Rectal smooth muscle tissue (tissue), 1 donor: ENCODE data around the gene UVRAG.

Source experiments
- H3K27ac ChIP-seq: one replicate; pipeline ENCODE4 v1.7.0; 2013; ENCODE audit warnings: low read depth, low read length, inconsistent platforms
- H3K27me3 ChIP-seq: one replicate; pipeline ENCODE4 v1.7.0; 2013; ENCODE audit warnings: low read length; ENCODE audit not compliant: control insufficient read depth, insufficient read depth
- H3K36me3 ChIP-seq: one replicate; pipeline ENCODE4 v1.7.0; 2013; ENCODE audit warnings: low read length; ENCODE audit not compliant: control insufficient read depth, insufficient read depth
- H3K4me1 ChIP-seq: one replicate; pipeline ENCODE4 v1.7.0; 2013; ENCODE audit warnings: low read length; ENCODE audit not compliant: control insufficient read depth, insufficient read depth
- H3K4me3 ChIP-seq: one replicate; pipeline ENCODE4 v1.7.0; 2013; ENCODE audit warnings: low read length
- H3K9ac ChIP-seq: one replicate; pipeline ENCODE4 v1.7.0; 2013; ENCODE audit warnings: low read length

Gene UVRAG

DNA sequence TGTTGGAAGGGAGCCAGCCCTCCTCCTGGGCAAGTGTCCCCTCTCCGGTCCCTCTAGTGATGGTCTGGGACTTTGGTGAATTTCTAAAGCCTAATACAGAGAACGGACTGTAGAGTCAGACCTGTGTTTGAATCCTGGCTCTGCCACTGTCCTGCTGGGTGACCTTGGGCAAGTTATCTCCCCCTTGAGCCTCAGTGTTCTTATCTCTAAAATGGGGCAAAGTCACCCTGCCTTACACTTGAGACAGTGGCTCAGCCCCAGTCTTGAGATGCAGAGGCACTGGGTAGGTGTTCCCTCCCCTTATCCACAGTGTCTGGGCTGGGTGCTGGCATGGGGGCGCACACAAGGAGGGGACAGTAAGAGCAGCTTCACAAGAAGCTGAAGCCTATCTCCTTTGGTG, 25.5 kb upstream of the UVRAG start:
- H3K4me3 ChIP-seq, result no peak overlapping the region
- no peak overlapping the region for H3K9ac ChIP-seq
- no peaks in the 10 kb centered on the region for H3K4me1 ChIP-seq
- no peaks in the 10 kb centered on the region for H3K27me3 ChIP-seq
- H3K36me3 ChIP-seq, result no peaks in the 10 kb centered on the region
- no peak overlapping the region for H3K27ac ChIP-seq

DNA sequence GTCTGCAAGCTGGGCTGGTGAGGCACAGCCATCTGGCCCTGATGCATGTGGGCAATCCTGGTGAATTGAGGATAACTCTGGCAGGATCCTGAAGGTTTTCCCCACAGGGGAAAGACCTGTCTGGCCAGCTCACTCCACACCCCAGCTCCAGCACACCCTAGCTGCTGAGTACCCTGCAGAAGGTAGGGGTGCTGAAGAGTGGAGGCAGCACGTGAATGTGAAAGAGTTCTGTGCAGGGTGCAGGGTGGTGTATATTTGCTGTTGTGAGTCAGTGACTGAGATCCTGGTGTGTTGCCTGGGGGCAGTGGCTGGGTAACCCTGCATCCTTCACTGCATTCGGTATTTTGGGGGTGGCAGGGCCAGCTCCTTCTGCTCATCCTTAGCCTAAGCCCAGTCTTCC, 24.0 kb upstream of the UVRAG start:
- H3K36me3 ChIP-seq, result no peaks in the 10 kb centered on the region
- no peak overlapping the region for H3K27ac ChIP-seq
- no peaks in the 10 kb centered on the region for H3K4me1 ChIP-seq
- no peak overlapping the region for H3K4me3 ChIP-seq
- no peak overlapping the region for H3K9ac ChIP-seq
- no peaks in the 10 kb centered on the region for H3K27me3 ChIP-seq

DNA sequence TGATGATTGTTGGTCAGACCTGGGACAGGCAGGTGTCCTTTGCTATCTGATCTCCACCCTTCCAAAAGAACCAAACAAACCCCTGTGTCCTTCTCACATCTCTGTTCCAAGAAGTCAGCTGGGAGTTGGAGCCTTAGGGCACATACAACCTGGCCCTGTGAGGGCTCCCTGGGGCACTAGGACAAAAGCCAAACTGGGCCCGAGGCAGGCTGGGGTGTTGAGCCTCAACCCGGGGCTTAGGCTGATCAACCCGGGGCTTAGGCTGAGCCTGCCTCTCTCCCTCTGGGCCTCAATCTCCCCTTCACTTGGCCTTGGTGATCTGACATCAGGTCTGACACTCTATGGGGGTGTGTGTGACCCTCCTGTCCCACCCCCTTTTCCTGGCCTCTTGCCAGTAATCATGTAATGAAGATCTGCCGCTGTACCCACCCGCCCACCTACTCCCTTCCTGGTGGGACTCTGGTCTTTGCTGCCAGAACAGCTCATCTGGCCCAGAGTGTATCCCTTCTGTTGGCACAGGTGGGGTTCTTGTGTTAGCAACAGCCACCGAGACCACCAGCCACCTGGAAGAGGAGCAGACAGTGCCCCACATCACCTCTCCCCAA, 22.8 kb upstream of the UVRAG start:
- H3K27me3 ChIP-seq, result no peaks in the 10 kb centered on the region
- H3K27ac ChIP-seq, result no peak overlapping the region
- H3K9ac ChIP-seq, result no peak overlapping the region
- H3K4me3 ChIP-seq, result no peak overlapping the region
- no peaks in the 10 kb centered on the region for H3K4me1 ChIP-seq
- peaks cover under 1% of the 10 kb centered on the region for H3K36me3 ChIP-seq

DNA sequence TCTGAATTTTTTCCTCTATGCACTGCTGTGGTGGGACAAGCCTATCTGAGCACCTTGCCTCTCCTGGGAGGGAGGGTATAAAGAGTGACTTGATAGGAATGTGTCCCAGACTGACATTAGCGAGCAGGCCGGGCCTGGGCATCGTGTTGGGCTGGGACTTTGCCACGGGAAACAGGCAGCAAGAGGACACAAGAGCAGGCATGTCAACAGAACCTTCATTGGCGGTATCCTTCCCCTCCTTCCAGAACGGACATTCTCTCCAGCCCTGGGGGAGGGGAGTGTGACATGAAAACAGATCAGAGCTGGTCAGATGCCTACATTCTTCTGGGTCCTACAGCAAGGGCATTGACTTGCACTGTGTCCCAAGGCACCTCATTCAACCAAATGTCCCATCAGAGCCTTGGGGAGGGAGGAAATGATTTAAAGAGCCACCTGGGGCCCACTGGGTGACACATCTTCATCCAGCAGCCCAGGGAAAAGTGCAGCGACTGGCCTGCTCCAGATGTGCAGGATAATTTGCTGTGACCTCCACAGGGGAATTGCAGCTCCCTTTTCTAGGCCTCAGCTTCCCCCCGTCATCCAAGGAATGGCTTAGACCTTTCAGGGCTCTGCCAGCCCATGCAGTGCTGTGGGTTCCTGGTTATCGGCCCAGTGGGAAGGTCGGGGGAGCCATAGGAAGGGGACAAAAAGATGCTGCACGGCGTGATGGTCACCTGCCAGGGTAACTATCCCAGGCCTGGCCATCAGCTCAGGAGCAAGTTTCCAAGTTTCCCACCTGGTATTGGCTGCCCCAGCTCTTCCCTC, 21.8 kb upstream of the UVRAG start:
- Histone ChIP-seq H3K4me3 (no peak overlapping the region), H3K9ac (no peak overlapping the region), H3K27ac (no peak overlapping the region), H3K36me3 (peaks cover 2% of the 10 kb centered on the region), H3K27me3 (no peaks in the 10 kb centered on the region), H3K4me1 (no peaks in the 10 kb centered on the region)

DNA sequence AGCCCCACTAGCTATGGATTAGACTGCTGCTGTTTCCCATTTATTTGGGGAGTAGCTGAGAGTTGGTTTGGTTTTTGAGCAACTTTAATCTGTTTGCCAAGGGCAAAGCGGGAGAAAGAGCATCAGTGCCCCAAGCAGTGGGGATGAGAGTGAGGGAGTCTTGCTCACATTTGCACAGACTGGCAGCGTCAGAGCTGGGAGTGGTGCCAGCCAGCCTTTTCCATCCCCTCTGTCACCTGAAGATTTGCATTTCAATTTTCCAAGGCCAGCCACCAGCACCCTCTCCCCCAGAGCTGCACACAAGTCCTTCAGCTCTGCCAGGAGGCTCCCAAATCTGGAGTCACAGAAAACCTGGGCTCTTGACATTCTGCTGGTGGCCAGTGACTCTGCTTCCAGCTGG, 21.0 kb upstream of the UVRAG start:
- Histone ChIP-seq H3K27me3 (no peaks in the 10 kb centered on the region), H3K36me3 (peaks cover 2% of the 10 kb centered on the region), H3K4me3 (no peak overlapping the region), H3K9ac (no peak overlapping the region), H3K4me1 (no peaks in the 10 kb centered on the region), H3K27ac (no peak overlapping the region)

DNA sequence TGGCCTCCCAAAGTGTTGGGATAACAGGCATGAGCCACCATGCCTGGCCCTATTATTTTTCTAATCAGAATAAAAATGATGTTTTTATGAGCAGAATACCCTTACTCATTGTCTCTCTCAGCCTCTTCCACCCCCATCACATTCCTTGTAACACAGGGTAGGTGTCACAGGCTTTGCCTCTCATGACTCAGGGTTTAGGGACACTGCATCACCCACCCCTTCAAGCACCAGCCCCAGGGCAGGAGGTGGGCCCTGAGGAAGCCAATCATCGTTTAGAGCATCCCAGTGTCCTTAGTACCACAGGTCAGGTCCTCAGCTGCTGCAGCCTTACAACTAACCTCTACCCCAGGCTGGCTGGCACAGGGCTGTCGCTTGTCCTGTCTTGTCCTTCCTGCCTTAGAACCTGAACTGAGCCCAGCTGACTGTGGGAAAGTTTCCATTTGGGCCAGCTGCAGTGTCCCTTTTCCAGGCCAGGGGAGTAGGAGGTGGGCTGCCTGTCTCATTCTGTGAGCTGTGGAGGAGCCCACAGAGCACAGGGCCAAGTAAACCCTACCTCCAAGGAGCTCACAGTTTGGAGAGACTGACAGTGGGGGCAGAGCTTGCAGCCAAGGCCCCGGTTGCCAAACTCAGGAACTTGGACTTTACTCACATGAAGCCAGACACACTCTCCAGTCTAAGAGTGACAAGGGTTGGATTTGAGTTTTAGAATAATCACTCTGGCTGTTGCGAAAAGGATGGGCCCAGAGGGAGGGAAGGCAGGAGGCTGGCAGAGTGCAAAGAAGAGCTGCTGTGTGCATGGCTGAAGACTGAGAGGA, 19.5 kb upstream of the UVRAG start:
- Histone ChIP-seq H3K4me1 (no peaks in the 10 kb centered on the region), H3K4me3 (no peak overlapping the region), H3K9ac (no peak overlapping the region), H3K36me3 (peaks cover 2% of the 10 kb centered on the region), H3K27me3 (no peaks in the 10 kb centered on the region), H3K27ac (no peak overlapping the region)

DNA sequence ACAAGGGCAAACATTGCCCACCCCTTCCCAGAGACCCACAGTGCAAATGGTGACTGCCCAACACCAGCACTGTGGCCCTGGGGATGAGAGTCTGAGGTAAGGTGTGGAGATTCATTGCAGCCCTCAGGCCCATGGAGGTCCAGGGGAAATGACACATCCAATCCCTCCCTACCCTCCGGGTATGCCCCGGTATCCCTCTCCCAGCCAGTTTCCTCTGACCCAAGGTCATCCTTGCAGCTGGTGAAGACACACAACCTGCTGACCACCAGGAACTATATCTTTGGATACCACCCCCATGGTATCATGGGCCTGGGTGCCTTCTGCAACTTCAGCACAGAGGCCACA, 18.9 kb upstream of the UVRAG start:
- Histone ChIP-seq H3K4me3 (no peak overlapping the region), H3K4me1 (no peaks in the 10 kb centered on the region), H3K27ac (no peak overlapping the region), H3K36me3 (peaks cover 2% of the 10 kb centered on the region), H3K9ac (no peak overlapping the region), H3K27me3 (no peaks in the 10 kb centered on the region)

DNA sequence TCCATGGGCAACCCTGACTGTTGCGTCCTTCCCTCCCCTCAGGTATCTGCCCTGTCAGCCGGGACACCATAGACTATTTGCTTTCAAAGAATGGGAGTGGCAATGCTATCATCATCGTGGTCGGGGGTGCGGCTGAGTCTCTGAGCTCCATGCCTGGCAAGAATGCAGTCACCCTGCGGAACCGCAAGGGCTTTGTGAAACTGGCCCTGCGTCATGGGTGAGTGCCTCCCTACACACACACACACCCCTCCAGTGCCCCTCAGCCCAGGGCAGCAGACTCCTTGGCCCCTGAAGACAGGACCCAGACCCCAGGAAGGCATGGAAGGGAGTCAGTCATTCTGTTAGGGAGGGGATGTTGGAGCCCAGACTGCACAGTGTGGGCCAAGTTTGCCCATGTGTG, 17.9 kb upstream of the UVRAG start:
- H3K36me3 ChIP-seq, result peaks cover 2% of the 10 kb centered on the region
- no peak overlapping the region for H3K9ac ChIP-seq
- H3K27me3 ChIP-seq, result no peaks in the 10 kb centered on the region
- H3K27ac ChIP-seq, result no peak overlapping the region
- H3K4me1 ChIP-seq, result no peaks in the 10 kb centered on the region
- H3K4me3 ChIP-seq, result no peak overlapping the region

DNA sequence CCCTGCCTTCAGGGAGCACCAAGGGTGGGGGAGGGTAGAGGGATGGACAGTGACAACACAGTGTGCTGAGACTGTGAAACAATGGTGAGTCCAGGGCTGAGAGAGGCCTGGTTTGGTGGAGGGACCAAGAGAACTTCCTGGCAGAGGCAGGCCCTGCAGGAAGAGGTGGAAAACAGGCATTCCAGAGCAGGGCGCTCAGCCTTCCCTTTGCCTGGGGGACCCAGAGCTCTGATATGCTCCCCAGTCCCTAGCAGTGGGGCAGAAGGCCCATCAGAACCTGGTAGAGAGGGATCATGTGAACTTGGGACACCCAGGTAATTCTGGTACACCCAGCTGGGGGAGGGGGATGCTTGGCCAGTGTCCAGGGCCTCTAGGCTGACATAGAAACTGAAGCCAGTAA, 17.2 kb upstream of the UVRAG start:
- Histone ChIP-seq H3K9ac (no peak overlapping the region), H3K36me3 (peaks cover 2% of the 10 kb centered on the region)

DNA sequence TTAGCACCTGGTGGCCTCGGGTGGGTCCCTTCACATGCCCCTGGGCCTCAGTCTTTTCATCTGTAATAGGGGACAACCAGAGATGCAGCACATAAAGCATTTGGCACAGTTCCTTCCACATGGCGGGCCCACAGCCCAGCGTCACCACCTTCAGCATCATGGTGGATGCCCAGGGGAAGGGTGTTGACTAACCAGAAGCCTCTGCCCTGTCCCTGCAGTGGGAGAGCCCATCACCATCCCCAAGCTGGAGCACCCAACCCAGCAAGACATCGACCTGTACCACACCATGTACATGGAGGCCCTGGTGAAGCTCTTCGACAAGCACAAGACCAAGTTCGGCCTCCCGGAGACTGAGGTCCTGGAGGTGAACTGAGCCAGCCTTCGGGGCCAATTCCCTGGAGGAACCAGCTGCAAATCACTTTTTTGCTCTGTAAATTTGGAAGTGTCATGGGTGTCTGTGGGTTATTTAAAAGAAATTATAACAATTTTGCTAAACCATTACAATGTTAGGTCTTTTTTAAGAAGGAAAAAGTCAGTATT, 14.8 kb upstream of the UVRAG start:
- Histone ChIP-seq H3K27ac (no peak overlapping the region), H3K36me3 (peaks cover 2% of the 10 kb centered on the region), H3K4me1 (peaks cover 4% of the 10 kb centered on the region), H3K9ac (no peak overlapping the region), H3K27me3 (no peaks in the 10 kb centered on the region), H3K4me3 (no peak overlapping the region)

More for the DNA sequence above, 17.2 kb upstream of the UVRAG start:
- no peaks in the 10 kb centered on the region for H3K4me1 ChIP-seq
- H3K27ac ChIP-seq, result no peak overlapping the region
- H3K4me3 ChIP-seq, result no peak overlapping the region
- no peaks in the 10 kb centered on the region for H3K27me3 ChIP-seq

DNA sequence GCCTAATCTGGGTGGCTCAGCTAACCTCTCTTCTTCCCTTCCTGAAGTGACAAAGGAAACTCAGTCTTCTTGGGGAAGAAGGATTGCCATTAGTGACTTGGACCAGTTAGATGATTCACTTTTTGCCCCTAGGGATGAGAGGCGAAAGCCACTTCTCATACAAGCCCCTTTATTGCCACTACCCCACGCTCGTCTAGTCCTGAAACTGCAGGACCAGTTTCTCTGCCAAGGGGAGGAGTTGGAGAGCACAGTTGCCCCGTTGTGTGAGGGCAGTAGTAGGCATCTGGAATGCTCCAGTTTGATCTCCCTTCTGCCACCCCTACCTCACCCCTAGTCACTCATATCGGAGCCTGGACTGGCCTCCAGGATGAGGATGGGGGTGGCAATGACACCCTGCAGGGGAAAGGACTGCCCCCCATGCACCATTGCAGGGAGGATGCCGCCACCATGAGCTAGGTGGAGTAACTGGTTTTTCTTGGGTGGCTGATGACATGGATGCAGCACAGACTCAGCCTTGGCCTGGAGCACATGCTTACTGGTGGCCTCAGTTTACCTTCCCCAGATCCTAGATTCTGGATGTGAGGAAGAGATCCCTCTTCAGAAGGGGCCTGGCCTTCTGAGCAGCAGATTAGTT, 14.2 kb upstream of the UVRAG start:
- Histone ChIP-seq H3K4me3 (no peak overlapping the region), H3K9ac (no peak overlapping the region), H3K27ac (no peak overlapping the region), H3K27me3 (no peaks in the 10 kb centered on the region), H3K36me3 (peaks cover 2% of the 10 kb centered on the region), H3K4me1 (peaks cover 4% of the 10 kb centered on the region)

DNA sequence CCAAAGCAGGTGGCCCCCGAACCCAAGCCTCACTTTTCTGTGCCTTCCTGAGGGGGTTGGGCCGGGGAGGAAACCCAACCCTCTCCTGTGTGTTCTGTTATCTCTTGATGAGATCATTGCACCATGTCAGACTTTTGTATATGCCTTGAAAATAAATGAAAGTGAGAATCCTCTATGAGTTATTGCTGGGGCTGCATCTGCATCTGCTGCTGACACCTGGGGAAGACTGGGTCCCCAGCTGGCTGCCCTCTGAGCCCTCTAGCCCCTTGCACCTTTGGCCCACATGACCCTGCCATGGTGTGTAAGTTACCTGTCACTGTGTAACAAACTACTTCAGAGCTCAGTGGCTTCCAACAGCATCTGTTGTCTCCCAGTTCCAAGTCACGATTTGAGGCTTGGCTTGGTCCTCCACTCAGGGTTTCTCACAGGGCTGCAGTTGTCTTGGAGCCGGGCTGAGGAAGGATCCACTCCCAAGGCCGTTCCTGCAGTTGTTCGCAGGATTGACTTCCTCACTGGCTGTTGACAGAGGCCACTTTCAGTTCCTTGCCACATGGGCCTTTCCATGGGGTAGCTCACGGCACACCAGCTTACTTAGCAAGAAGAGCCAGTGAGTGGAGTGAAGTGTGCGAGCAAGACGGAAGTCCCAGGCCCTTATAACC, 13.5 kb upstream of the UVRAG start:
- Histone ChIP-seq H3K9ac (no peak overlapping the region), H3K27ac (no peak overlapping the region), H3K27me3 (no peaks in the 10 kb centered on the region), H3K36me3 (peaks cover 2% of the 10 kb centered on the region), H3K4me3 (no peak overlapping the region), H3K4me1 (peaks cover 4% of the 10 kb centered on the region)
